Subcutaneous adipose tissue (tissue), 4 donors: ENCODE measurements around the gene CADPS. TPM values are rescaled to one million over a fixed set of nuclear protein-coding genes. Genes with fewer than 3 reads are reported as not detected.

Source experiments
- CTCF ChIP-seq: fragments of 450-650 bp; IDR thresholded peaks from one replicate; pipeline ENCODE4 v1.5.1; 2016; ENCODE audit warnings: low read depth, mild to moderate bottlenecking, control low read depth, antibody characterized with exemption, moderate library complexity
- total RNA-seq, 4 donors: library from RNA; depleted of rRNA; stranded (reverse); fragments of >200 nt; gene quantifications; one replicate each; pipeline ENCODE4 v1.1.0, GENCODE V29; 2016

The CADPS gene
- total RNA-seq, 4 donors from 2014 or later, result 1.9 to 25.1 TPM; not detected in 2

GRCh38 chr3:62888180-62888579 is 13.0 kb upstream of the CADPS start:
- no peak for TF ChIP-seq CTCF

GRCh38 chr3:62885136-62885535 is 9.9 kb upstream of the CADPS start:
- no peak for TF ChIP-seq CTCF

DNA sequence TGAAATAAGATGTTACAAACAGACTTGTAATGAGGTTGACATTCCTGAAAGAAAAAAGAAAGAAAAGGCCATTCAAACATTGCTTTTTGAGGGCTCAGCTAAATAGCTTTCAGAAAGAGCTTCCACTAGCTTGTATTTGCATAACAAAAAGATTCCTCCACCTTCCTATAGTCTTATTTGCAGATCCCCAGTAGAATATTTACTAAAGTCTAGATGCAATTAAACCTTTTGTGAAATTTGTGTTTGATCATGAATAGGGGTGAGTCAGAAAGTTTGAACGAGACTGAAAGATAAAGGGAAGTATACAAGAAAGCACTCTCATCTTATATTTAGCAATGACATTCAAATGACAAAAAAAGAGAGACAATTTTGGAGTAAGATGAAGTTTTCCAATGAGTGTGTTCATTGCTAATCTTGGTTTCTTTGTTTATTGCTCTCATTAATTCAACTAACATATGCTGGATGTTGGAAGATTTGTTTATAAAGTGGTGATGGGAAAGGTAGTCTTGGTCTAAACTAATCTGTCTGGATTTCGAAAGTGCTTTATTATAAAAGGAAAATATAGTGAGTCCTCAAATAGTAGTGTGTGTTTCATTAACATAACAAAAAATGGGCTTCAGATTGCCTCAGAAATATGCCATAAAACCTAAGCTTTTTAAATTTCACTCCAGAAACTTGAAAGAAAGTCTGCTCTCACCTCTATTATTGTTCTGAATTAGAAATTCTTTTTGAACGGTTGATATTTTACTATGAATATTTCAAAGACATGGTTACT is 9.1 kb upstream of the CADPS start:
- TF ChIP-seq CTCF, result no peak

- TF ChIP-seq CTCF, result no peak
These were observed 7.5 kb upstream of the CADPS start for GRCh38 chr3:62882676-62883200.

DNA sequence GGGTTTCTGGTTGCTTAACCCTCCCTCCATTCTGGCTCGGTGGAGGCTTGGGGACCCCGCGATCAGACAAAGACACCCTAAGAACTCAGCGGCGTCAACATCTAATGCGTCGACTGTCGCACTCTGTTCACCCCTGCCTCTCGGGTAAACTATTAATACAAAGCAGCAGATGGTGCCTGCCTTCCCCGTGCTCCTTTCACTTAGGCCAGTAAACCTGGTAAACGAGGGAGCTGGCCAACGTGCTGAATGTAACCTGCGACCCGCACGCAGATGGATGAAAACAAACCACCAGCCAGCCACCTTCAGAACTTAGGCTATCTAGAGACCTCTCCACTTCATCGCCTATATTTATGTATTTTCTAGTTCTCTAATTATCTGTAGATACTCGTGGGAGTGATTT is 848 bp upstream of the CADPS start:
- TF ChIP-seq CTCF, result no peak

DNA sequence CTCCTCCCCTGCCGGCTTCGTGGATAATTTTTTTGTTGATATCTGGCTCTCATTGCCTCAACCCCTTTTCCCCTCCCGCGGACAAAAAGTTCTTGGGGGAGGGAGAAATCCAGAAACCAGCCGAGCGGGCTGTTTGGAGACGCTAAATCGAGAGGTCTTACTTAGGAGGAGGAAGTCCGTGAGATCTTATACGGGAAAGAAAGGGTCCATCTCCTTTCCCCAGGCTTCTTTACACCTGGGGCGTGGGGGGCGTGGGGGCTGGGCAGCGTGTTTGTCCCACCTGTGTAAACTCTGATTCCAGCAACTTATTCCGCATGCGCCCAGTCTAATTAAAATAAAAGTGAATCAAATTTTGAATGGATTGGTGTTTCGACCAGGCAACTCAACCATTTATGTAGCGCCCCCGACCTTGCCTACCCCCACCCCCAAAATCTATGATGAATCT is 364 bp upstream of the CADPS start:
- TF ChIP-seq CTCF, result no peak

DNA sequence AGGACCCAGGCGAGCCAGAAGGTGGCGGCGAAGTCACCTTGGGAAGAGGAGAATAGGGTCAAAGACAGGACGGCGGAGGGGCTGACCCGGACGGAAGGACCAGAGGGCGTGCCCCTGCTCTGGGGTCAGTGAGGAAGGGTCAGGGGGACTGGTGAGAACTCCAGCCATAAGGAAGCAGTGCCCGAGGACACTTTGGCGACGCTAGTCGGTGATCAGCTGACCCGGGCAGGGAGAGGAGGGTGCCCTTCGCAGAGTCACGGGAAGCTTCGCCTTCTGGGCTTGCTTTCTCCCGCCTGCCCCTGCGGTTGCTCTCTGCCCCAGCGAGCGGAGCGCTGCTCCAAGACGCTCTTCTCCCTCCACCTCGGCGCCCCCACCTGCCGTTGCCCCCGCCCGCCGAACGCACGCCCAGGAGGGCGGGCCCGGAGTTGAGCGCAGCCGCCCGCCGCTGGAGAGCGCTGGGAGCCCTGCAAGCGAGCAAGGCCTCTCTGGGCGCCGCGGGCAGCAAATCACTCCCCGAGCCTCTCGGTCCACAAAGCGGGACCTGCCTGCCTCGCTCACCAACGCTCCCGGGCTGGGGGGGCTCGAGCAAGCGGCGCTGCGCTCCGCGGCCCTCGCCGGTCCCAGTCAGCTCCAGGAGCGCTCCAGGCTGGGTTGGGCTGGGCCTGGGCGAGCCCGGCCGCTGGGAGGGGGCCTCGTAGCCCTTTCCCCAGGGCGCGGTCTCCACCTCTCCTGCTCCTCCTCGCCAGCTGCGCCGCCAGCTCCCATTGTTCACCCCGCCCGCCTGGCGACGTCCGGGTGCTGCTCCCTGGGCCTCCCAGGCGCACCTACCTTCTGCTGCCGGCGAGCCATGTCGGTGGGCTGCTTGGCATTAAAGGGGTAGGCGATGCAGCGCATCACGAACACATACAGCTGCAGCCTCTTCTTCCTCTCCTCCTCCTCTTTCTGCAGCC is 1.2 kb downstream of the CADPS start:
- TF ChIP-seq CTCF, result no peak
